ENCODE measurements around the gene ACTL6A. TPM values are rescaled to one million over a fixed set of nuclear protein-coding genes. Genes with fewer than 3 reads are reported as not detected.
A peak's percentile ranks its signal among the peaks of the same experiment; 100 is the strongest.
"Not testable (repeated sequence)": the region's sequence is repeated elsewhere in the genome, so short reads cannot be mapped to it uniquely, and the experiment has no call there.

ACTL6A gene
- total RNA-seq, result 68.1 and 80.4 TPM in 2 replicates
- polyA plus RNA-seq, result 58.3 and 62.5 TPM in 2 replicates

- Histone ChIP-seq H3K4me3 (peak within 1 kb of the TSS; percentile 88), H3K27me3 (no peaks in the 10 kb centered on the region), H3K36me3 (no peaks in the 10 kb centered on the region), H3K9me3 (ENCODE audit: low read depth) (no peaks in the 10 kb centered on the region), H3K27ac (peak within 1 kb of the TSS; percentile 83), H3K4me1 (ENCODE audit: low read depth) (peaks cover 4% of the 10 kb centered on the region)
- peak; percentile 99 to 100 for DNase-seq (ENCODE audit: low read depth in 1 of 2, low spot score in 1 of 2)
- TF ChIP-seq CTCF (IDR thresholded peaks at IDR 0.05; ENCODE audit: low read depth, low read length), result no peak
These were observed at the start of gene ACTL6A for GRCh38 chr3:179562591-179563270. TSS of gene ACTL6A (plus strand) at chr3:179562926. CDS start at chr3:179563093, 167 bp downstream.

- no peak for TF ChIP-seq CTCF (IDR thresholded peaks at IDR 0.05; ENCODE audit: low read depth, low read length)
- H3K36me3 ChIP-seq, result no peaks in the 10 kb centered on the region
- no peak overlapping the region for H3K4me3 ChIP-seq
- no peak overlapping the region for H3K27ac ChIP-seq
- DNase-seq (ENCODE audit: low read depth in 1 of 2, low spot score in 1 of 2), result no peak
- no peaks in the 10 kb centered on the region for H3K9me3 ChIP-seq (ENCODE audit: low read depth)
- peaks cover 13% of the 10 kb centered on the region for H3K4me1 ChIP-seq (ENCODE audit: low read depth)
- no peaks in the 10 kb centered on the region for H3K27me3 ChIP-seq
These were observed 48.9 kb upstream of the ACTL6A start for GRCh38 chr3:179513862-179514261.

- not testable (repeated sequence) for H3K4me3 ChIP-seq
These were observed 46.1 kb upstream of the ACTL6A start for GRCh38 chr3:179516461-179517251.

GRCh38 chr3:179526482-179526881, 36.2 kb upstream of the ACTL6A start:
- DNase-seq (ENCODE audit: low read depth in 1 of 2, low spot score in 1 of 2), result peak in 1 of 2 donors; percentile 30
- Histone ChIP-seq H3K4me1 (ENCODE audit: low read depth) (peaks cover 10% of the 10 kb centered on the region), H3K27me3 (no peaks in the 10 kb centered on the region), H3K36me3 (no peaks in the 10 kb centered on the region), H3K9me3 (ENCODE audit: low read depth) (no peaks in the 10 kb centered on the region), H3K27ac (no peak overlapping the region), H3K4me3 (no peak overlapping the region)
- TF ChIP-seq CTCF (IDR thresholded peaks at IDR 0.05; ENCODE audit: low read depth, low read length), result no peak

More at GRCh38 chr3:179516461-179517251, 46.1 kb upstream of the ACTL6A start:
- H3K27ac ChIP-seq; H3K27me3 ChIP-seq; H3K4me1 ChIP-seq (ENCODE audit: low read depth); H3K9me3 ChIP-seq (ENCODE audit: low read depth); H3K36me3 ChIP-seq; DNase-seq (ENCODE audit: low read depth in 1 of 2, low spot score in 1 of 2): not testable (repeated sequence)

- no peak for TF ChIP-seq CTCF (IDR thresholded peaks at IDR 0.05; ENCODE audit: low read depth, low read length)
- Histone ChIP-seq H3K4me3 (no peak overlapping the region), H3K27me3 (no peaks in the 10 kb centered on the region), H3K27ac (no peak overlapping the region), H3K9me3 (ENCODE audit: low read depth) (no peaks in the 10 kb centered on the region), H3K4me1 (ENCODE audit: low read depth) (peaks cover 10% of the 10 kb centered on the region), H3K36me3 (no peaks in the 10 kb centered on the region)
- peak; percentile 42 to 93 for DNase-seq (ENCODE audit: low read depth in 1 of 2, low spot score in 1 of 2)
These were observed 35.7 kb upstream of the ACTL6A start for GRCh38 chr3:179526989-179527391.

GRCh38 chr3:179528772-179529171, 34.0 kb upstream of the ACTL6A start:
- Histone ChIP-seq H3K4me3 (no peak overlapping the region), H3K36me3 (no peaks in the 10 kb centered on the region), H3K27me3 (no peaks in the 10 kb centered on the region), H3K9me3 (ENCODE audit: low read depth) (no peaks in the 10 kb centered on the region), H3K4me1 (ENCODE audit: low read depth) (peaks cover 10% of the 10 kb centered on the region), H3K27ac (no peak overlapping the region)
- no peak for TF ChIP-seq CTCF (IDR thresholded peaks at IDR 0.05; ENCODE audit: low read depth, low read length)
- DNase-seq (ENCODE audit: low read depth in 1 of 2, low spot score in 1 of 2), result no peak

Measured in cardiac muscle cell (in vitro differentiated cells and primary cell).